HG03457 (cell line): ENCODE measurements around the gene REXO1.

Experiments used
- ATAC-seq: cut with Tn5 transposase; IDR thresholded peaks from one replicate; pipeline ENCODE4 v1.9.1; 2021; ENCODE audit warnings: moderate number of reproducible peaks; ENCODE audit not compliant: unreplicated experiment

Gene REXO1

DNA sequence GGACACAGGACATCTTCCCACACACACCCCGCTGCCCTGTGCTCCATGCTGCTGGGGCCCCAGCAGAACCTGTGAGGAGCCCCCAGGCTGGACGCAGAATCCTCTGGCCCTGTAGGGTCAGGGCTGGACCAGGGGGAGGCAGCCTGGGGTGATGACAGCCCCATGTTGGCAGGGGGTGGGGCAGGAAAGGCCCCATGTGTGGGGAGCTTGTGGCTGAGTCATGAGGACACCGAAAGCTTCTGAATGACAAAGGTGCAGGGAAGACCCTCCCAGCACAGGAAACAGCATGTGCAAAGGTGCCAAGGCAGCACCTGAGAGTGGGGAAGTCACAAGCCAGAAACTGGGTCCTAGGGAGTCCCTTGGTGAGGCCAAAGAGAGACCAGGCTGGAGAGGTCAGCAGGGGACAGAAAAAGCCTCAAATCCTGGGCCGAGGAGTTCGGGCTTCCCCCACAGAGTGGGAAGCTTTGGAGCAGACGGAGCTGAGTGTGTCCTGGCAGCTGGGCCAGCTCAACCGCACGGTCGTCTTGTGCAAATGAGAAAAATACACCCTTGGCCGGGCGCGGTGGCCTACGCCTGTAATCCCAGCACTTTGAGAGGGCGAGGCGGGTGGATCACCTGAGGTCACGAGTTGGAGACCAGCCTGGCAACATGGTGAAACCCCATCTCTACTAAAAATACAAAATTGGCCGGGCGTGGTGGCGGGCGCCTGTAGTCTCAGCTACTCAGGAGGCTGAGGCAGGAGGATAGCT is 53.7 kb downstream of the REXO1 start:
- ATAC-seq = no peak

DNA sequence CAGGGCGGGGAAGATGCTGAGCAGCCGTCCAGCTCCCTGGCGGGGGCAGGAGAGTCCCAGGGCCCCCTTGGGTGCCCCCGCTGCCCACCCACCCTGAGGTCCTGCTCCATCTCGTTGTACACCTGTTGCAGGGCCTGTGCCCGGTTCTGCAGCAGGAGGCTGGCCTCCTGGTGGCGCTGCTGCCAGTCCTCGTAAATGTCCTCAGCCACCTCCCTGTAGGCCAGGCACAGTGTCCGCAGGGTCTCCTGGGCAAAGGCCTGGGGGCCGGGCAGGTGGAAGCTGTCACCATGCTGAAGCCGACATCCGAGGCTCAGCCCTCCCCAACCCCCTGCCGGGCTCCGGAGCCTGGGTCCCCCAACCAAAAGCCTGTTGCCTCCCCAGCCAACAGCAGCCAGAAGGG is 56.4 kb downstream of the REXO1 start:
- no peak for ATAC-seq

DNA sequence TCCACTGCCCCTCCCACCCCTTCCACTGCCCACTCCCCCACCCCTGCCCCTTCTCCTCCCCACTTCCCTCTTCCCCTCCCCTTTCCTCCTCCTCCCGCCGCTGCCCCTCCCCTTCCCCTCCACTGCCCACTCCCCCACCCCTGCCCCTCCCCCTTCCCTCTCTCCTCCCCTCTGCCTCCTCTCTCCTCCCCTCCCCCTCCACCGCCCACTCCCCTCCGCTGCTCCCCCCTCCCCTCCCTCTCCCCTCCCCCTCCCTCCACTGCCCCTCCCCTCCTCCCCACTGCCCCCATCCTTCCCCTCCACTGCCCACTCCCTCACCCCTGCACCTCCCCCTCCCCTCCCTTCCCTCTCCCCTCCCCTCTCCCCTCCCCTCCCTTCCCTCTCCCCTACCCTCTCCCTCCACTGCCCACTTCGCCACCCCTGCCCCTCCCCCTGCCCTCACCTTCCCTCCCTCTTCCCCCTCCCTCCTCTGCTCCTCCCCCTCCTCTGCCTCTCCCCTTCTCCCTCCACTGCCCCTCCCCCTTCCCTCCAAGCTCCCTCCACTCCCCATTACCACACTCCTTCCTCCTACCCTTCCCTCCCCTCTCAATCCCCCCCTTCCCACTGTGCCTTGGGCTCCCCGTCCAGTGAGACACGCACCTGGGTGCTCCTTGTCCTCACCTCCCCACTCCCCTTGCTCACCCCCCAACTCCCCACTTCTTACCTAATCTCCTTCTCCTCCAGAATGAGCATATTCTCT is 58.1 kb downstream of the REXO1 start:
- no peak for ATAC-seq

DNA sequence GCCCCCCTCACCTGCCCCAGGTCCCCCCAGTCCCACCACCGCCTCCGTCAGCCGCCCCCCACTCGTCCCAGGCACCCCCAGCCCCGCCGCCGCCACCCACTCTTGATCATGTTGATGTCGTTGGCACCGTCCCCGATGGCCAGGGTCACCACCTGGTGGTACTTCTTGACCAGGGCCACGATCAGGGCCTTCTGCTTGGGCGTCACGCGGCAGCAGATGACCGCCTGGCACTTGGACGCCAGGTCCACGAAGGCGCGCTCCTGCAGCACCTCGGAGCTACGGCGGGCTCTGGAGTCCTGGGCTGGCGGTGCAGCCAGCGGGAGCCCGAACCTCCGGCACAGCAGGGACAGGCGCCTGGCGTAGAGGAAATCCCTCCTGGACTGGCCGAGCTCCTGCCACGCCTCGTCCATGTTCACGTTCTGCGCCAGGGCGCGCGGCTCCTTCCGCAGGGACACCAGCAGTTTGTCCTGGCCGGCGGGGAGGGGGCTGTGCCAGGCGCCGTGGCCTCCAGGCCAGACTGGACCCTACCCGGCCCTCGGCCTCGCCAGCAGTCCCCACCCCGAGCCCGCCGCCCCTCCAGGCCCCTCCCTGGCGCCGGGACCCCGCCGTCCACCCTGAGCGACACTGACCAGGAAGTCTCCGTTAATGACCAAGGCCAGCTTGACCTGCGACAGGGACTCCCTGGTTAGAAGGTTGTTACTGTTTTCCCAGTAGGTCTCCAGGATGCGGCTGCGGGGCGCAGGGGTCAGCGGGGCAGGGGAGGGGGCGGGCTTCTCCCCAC is 58.8 kb downstream of the REXO1 start:
- ATAC-seq = no peak

DNA sequence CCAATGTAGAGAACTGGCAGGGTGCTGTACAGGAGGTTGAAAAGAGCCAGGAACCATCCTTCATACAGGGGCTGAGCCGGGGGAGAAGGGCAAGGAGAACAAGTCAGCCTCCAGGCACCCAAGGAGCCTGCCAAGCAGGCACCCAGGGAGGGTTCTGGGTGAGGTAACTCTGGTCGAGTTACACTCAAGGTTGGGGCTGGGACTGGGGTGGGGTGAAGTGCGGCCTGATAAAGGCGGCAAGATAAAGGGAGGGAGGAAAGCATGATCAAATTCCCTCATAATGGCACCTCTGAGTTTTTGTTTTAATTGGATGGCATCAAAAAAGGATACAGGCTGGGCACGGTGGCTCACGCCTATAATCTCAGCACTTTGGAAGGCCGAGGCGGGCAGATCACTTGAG is 61.2 kb downstream of the REXO1 start:
- ATAC-seq = no peak

DNA sequence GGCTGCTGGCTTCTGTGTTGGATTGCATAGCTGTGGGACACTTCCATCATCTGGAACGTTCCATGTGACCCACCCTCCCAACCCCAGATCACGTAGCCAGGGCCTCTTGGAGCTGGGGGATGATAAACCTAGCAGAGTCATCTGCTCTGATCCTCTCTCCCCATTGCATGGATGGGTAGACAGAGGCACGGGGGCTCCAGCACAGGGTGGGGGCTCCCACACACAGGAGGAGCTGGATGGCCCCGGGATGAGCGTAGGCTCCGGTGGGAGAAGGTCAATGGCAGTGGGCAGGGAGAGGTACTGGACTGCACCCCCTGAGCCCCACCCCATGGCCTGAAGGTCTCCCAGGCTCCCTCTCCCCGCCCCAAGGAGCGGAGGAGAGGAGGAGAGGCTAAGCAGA is 61.6 kb downstream of the REXO1 start:
- no peak for ATAC-seq

DNA sequence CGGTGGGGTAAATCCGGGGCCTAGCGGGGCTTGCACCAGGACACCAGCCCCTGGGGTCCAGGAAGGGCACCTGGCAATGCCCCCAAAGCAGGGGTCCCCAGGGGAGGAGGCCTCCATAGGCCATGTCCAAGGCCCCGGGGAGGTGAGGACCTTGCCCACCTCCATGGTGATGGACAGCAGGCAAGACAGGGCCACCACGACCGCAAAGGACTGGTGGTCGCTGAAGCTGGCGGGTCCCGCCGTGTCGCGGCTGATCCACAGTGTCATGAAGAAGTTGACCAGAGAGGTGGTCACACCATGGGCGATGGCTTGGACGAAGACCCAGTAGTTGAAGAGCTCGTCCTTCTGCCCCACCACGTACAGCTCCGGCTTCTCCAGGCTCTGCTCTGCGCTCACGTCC is 63.0 kb downstream of the REXO1 start:
- no peak for ATAC-seq

DNA sequence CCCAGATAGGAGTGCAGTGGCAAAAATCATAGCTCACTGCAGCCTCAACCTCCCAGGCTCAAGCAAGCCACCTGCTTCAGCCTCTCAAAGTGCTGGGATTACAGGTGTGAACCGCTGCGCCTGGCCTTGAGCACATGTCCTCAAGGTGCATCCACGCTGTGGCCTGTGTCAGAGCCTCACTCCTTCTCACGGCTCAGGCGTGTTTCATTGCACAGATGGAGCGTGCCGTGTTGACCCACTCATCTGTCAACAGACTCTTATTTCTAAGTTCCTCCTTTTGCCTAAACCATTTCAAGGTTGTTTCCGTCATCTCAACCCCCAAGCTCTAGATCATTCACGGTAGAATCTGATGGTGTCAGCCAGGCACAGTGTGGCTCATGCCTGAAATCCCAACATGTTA is 64.4 kb downstream of the REXO1 start:
- no peak for ATAC-seq

DNA sequence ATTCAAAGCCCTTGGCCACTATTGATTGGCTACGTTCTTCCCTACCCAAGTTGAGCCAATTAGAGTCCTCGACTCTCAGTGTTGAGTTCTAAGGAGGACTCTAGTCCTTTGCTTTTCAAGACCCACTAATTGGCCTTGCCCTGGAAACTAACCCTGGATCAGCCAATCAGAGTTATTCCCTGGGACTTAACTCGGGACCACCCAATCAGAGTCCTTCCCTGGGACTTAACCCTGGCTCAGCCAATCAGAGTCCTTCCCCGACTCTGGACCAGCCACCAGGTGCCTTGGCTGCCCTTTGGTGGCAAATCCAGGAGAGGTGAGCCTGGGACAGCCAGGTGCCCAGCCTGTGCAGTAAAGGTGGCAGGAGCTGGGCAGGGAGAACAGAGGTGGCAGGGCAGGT is 64.9 kb downstream of the REXO1 start:
- no peak for ATAC-seq

DNA sequence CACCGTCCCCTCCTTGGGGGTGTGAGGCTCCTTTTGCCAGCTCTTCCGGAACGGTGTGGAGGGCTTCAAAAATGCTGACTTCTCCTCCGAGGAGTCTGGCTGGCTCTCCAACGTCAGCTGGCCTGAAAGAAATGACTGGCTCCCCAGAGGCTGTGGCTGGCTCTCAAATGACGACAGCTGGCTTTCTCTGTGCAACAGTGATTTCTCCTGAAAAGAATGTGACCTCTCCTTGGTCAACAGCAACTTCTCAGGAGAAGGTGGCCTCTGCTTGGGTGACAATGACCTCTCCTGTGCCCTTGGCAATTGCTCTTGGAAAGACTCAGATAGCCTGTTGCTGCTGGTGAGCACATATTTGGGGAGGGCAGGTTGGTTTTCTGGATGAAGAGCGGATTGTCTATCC is 65.8 kb downstream of the REXO1 start:
- ATAC-seq = no peak

DNA sequence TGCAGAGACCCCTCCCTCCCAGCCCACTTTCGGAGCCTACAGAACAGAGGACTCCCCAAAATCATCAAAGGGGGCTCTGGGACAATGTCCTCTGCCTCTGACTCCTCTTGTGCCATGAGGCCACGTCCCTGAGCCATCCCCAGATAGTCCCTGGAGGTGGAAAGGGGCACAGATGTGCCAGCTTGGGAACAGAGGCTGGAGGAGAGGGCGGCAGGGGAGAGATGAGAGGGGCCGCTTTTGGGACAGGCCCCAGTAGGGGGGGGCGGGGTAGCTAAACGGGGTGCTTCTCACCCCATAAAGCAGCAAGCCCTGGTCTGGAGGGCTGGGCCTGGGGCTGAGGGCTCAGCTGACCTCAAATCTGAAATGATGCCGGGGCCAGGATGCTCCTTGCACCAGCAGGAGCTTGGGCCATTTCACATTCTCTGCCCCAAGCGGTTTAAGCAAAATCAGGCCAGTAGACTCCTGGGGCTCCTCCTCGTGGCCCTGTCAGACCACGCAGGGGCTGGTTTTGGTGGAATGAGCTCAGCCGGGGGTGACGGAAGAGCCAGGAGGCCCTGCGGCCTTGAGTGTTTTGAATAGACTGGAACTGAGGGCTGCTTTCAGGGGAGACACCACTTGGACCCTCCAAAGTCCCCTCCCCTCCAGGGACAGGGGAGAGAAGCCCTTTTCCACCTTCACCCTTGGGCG is 67.9 kb downstream of the REXO1 start:
- ATAC-seq = no peak

DNA sequence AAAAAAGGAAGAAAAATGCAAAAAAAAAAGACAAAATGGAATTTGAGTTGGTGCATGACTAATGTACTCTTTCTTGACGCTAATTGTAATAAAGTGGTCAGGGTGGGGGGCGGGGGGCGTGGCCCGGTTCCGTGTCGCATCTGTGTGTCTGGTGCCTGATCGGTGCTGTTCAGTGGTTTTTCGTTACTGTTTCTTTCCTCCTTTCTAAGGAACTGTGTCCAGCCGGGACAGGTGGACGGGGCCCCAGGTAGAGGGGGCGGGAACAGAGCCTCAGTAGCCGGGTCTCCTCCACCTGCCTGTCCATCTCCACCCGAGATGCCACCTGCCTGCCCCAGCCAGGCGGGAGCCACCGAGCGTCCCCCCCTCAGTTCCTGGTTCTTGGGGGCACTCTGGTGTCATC is 68.7 kb downstream of the REXO1 start:
- no peak for ATAC-seq

DNA sequence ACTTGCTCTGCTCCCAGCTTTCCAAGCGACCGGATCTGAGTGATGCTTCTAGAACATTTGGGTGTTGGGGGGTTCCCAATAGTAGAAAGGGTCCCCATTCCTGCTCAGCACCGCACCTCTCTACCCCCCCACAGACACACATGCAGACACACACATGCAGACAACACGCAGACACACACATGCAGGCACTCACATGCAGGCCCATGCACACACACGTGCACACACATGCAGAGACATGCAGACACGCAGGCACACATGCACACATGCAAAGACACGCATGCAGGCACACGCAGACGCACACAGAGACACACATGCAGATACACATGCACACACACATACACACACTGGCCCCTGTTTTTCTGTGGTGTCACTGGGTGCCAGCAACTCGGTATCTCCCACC is 71.1 kb downstream of the REXO1 start:
- no peak for ATAC-seq

DNA sequence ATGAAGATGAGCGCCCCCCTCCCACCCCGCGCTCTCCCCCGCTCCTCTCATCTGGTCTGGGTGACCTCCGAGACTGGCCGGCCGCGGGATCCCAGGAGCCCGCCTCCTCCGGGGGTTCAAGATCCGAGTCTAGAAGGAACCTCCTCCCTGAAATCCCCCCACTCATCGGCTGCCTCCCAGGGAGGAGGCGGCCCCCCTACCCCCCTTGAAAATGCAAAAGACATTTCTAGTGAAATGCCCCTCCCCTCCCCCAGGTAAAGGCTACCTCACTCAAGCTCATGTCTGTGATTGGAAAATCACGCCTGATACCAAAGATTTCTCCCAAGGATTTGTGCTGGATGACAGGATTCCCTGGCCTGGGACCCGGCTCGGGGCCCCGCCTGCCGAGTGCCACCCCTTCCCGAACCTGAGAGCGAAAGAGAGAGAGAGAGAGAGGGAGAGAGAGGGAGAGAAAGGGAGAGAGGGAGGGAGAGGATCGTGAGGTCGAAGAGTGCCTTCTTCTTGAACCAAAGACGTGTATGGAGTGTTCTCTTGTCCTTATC is 71.6 kb downstream of the REXO1 start:
- ATAC-seq = no peak

DNA sequence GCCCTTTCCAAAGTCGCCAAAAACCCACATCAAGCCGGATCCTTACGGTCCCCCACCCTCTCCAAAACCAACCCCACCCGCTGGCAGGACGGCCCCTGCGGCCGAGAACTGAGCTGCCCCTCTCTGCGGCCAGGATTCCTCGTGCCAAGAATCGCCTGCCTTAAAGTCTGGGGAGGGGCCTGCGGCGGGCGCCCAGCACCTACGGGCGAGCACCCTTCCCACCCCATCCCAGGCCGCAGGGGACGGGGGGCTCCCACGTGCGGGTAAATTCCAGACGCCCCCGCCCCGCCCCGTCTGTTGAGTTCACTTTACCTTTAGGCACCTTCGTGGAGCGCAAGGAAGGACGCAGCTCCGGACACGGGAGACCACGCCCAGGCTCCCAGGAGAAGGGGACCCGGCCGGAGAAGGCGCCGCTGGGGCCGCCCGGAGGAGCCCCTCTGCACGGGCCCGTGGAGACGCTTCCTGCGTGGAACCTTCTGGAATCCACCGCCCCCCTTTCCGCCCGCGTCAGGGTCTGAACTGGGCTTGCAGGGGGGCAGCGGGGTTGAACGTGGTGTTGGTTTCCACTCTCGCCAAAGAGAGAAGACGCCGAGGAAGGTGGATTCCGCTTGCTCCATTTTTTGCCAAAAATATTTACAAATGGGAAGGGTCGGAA is 72.2 kb downstream of the REXO1 start:
- no peak for ATAC-seq

DNA sequence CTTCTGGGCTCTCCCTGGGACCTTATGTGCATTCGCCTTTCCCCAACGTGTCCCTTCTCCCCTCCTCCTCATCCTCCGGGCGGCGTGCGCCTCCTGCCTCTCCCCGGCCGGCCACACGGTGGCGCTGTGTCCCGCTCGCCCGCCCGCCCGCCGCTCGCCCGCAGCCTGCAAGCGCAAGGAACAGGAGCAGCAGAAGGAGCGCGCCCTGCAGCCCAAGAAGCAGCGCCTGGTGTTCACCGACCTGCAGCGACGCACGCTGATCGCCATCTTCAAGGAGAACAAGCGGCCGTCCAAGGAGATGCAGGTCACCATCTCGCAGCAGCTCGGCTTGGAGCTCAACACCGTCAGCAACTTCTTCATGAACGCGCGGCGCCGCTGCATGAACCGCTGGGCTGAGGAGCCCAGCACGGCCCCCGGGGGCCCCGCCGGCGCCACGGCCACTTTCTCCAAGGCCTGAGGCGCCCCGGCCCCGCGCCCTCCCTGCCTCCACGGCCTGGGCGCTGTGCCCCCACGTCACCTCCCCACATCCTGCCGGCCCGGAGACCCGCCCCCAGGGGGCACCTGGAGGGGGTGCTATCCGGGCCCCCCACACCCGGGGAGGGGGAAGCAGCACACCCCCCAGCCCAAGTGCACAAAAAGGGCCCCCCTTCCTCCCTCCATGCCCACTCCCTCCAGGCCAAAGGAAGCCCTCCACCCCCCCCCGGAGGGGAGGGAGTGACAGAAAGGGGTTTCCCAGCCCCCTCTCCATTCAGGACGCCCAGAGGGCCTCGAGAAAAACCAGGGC is 73.1 kb downstream of the REXO1 start:
- ATAC-seq = no peak

DNA sequence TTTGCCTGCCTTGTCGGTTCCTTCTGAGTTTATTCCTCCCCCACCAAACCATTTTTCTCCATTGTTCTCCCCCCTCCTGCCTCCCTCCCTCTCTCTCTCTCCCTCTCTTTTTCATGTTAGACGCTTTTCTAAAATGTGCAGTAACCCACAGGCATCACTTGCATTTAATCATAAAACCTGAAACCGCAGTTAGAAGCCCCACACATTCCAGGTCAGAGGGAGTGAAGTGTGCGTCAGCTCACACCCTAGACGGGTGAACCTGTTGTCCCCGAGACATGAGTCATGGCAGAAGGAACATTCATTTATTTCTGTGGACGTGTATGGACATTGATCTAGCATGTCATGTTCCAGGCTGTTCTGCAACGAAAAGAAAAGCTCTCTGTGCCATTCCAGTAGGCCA is 75.1 kb downstream of the REXO1 start:
- ATAC-seq = no peak

DNA sequence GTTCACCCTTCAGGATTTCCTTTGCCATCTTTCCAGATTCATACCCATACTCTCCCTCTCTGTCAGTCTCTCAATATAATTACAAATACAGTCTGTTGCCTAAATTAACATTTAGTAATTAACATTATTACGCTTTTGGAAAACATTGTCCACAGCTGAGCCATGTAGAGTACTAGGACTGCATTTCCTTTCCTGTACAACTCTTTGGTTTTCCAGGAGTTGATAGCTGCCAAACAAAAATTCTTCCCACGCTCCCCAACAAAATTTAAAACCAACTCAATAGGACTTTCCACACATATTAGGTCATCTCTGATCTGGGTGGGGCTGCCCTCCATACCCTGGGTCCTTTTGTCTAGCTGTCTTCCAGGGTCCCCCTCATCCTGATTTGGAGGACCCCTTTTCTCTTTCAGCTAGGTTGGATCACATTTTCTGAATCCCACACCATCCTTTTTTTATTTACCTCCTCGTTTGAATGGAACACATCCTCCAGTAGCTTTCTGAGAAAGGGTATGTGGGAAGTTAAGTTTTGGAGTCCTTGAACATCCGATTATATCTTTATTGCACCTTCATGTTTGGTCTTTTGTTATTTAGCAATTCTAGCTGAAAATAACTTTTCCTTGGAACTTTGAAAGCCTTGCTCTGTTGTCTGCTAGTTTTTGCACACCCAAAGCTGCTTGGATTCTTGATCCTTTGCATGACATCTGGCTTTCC is 77.3 kb downstream of the REXO1 start:
- no peak for ATAC-seq

DNA sequence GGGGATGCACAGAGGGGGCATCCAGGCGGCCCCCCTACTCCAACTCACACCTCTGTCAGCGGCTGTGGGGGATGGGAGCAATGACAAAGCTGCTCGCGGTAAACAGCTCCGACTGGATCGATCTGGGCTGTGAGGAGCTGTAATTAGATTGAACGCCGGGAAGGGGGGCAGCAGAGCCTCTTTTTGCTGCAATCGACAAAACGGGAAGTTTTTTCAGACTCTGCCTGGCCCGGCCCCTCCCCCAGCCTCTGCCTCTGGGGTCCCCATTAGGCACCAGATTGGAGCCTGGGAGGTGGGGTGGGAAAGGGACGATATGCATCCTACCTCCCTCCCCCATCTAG is 78.7 kb downstream of the REXO1 start:
- ATAC-seq = no peak
